ENCODE results near the gene FPGS. TPM values are rescaled to one million over a fixed set of nuclear protein-coding genes. Genes with fewer than 3 reads are reported as not detected.
"Not testable (repeated sequence)": the region's sequence is repeated elsewhere in the genome, so short reads cannot be mapped to it uniquely, and the experiment has no call there.

Gene FPGS
- total RNA-seq, 2 experiments from 2014 or later = 71.9 to 80.4 TPM

DNA sequence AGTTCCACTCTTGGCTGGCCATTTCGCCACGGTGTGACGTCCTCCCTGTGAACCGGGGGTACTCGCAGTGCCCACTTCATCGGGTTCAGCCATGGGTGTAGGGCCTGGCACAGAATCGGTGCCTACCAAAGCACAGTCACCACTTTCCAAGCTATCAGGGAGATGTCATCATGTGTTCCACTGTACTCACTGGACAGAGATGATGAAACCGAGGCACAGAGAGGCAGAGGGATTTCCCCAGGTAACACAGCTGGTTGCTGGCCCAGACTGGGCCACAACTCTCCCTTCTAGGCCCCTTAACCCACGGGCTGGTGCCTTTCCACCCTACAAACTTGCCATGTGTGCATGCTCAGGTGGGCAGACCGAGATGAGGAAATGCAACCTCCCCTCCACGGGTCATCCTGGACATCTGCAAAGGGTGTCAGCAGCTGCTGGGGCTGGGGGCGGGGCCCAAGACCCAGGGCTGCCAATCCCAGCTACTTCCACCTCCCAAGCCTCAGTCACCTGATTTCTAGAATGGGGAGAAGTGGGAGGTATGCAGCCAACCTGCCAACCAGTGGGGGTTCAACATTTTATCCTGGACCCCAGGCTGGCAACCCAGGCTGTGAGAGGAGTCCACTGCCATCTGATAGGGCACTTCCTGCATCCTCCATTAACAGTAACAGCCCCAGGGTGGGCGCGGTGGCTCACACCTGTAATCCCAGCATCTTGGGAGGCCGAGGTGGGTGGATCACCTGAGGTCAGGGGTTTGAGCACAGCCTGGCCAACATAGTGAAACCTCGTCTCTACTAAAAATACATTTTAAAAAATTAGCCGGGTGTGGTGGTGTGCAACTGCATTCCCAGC, 23.3 kb upstream of the FPGS start:
- intact Hi-C loops (cut with DNase I, micrococcal nuclease) = loop anchor here (1.0 to 10.0 kb wide), 4 partner anchors 44 to 555 kb away; partner anchors contain the start of genes LRSAM1 (in 1 of the 2), RPL12 (in 1 of the 2) and TOR2A (in 1 of the 2)
- DNase-seq (peak; percentile 85), ATAC-seq (peak; percentile 70)
- H3K4me3 Mint-ChIP-seq = peak overlapping the region; percentile 92
- peak overlapping the region; percentile 99 for H3K27ac Mint-ChIP-seq
- peaks cover 18% of the 10 kb centered on the region for H3K36me3 Mint-ChIP-seq (ENCODE audit: low read depth)
- POLR2A ChIA-PET = interaction anchor here (0.6 to 1.1 kb wide), 4 partner anchors 13 to 103 kb away, joined by 4 to 6 read pairs (median 5); partner anchors contain the start of gene TOR2A
- H3K27me3 Mint-ChIP-seq = no peaks in the 10 kb centered on the region
- peaks cover 60% of the 10 kb centered on the region for H3K4me1 Mint-ChIP-seq
- CTCF ChIA-PET = interaction anchor here (0.8 to 2.6 kb wide), 6 partner anchors 12 to 142 kb away, joined by 3 to 13 read pairs (median 5); partner anchors contain the start of genes ST6GALNAC4 and TOR2A
- H3K9me3 Mint-ChIP-seq (ENCODE audit: low read depth) = no peaks in the 10 kb centered on the region

DNA sequence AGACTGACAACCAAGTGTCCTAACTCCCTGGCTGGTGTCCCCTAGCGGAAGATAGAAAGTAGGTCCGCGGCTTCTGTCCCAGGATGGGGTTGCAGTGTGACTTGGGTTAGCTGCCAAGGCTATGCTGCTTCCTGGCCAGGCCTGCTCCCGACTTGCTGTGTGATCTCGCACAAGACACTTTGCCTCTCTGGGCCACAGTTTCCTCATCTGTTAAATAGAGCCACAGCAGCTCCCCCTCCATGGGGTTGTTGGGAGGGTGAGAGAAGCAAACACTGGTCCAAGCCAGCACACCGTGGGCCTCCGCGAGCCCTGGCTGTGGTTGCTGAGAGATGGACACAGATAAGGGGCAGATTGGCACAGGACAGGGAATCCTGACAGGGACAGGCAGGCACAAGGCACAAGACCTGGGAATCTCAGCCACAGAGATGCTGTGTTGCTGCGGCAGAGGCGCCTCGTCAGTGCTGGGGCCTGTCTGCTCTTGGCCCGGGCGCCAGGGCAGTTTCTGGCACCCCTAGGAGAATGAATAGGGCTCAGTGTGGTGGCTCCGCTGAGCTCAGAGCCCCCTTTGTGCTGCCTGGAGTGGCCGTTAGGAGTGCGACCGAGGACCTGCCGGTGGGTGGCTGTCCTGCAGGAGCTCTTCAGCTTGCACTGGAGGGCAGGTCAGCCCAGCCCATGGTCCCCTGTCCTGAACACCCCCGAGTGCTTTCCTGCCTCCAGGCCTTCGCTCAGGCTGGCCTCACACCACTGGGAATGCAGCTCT, 22.4 kb upstream of the FPGS start:
- Mint-ChIP-seq H3K27me3 (no peaks in the 10 kb centered on the region), H3K36me3 (ENCODE audit: low read depth) (peaks cover 15% of the 10 kb centered on the region), H3K4me1 (peaks cover 65% of the 10 kb centered on the region), H3K9me3 (ENCODE audit: low read depth) (no peaks in the 10 kb centered on the region), H3K4me3 (no peak overlapping the region), H3K27ac (peak overlapping the region; percentile 99)
- intact Hi-C loops (cut with DNase I, micrococcal nuclease) = loop anchor here in 1 of 2 experiments (10.0 kb wide), 1 partner anchor 284 kb away; the partner anchor contains the start of genes NAIF1 and SLC25A25
- ChIA-PET POLR2A (interaction anchor here (0.5 kb wide), 1 partner anchor 178 kb away, joined by 4 read pairs; no protein-coding TSS in a partner anchor), CTCF (interaction anchor here (0.7 to 2.6 kb wide), 4 partner anchors 9 to 46 kb away, joined by 3 to 13 read pairs (median 4); partner anchors contain the start of gene TOR2A)
- DNase-seq (no peak), ATAC-seq (no peak)

DNA sequence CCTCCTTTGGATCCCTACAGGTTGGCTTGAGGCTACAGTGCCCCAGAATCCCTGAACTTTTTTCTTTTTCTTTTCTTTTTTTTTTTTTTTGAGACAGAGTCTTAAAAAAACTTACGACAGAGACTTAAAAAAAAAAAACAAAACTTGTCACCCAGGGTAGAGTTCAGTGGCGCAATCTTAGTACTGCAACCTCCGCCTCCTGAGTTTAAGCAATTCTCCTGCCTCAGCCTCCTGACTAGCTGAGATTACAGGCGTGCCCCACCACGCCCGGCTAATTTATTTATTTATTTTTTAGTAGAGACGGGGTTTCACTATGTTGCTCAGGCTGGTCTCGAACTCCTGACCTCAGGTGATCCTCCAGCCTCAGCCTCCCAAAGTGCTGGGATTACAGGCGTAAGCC, 21.8 kb upstream of the FPGS start:
- H3K27me3 Mint-ChIP-seq; H3K9me3 Mint-ChIP-seq (ENCODE audit: low read depth); POLR2A ChIA-PET; ATAC-seq; H3K27ac Mint-ChIP-seq; DNase-seq; H3K4me3 Mint-ChIP-seq: not testable (repeated sequence)
- CTCF ChIA-PET = interaction anchor here (1.1 to 2.6 kb wide), 2 partner anchors 11 to 46 kb away, joined by 4 to 13 read pairs; partner anchors contain the start of gene TOR2A
- intact Hi-C loops (cut with DNase I, micrococcal nuclease) = loop anchor here in 1 of 2 experiments (10.0 kb wide), 1 partner anchor 284 kb away; the partner anchor contains the start of genes NAIF1 and SLC25A25
- Mint-ChIP-seq H3K36me3 (ENCODE audit: low read depth) (peaks cover 15% of the 10 kb centered on the region), H3K4me1 (peaks cover 65% of the 10 kb centered on the region)

DNA sequence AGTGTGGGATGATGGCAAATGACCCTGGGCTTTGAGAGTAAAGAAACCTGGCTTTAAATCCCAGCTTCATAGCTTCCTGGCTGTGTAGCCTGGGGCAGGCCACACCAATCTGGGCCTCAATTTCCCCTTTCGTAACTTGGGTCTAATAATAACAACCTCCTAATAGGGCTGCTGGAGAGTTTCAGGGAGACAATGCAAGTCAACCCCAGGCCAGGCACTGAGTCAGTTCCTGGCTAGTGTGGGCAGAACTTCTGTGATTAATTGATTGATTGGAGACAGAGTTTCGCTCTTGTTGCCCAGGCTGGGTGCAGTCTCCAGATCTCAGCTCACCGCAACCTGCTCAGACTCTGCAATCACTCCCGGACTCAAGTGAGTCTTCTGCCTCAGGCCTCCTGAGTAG, 20.9 kb upstream of the FPGS start:
- Mint-ChIP-seq H3K4me3 (peak overlapping the region; percentile 21), H3K9me3 (ENCODE audit: low read depth) (no peaks in the 10 kb centered on the region), H3K27me3 (no peaks in the 10 kb centered on the region), H3K36me3 (ENCODE audit: low read depth) (peaks cover 13% of the 10 kb centered on the region), H3K4me1 (peaks cover 60% of the 10 kb centered on the region), H3K27ac (peak overlapping the region; percentile 72)
- intact Hi-C loops (cut with DNase I, micrococcal nuclease) = loop anchor here in 1 of 2 experiments (10.0 kb wide), 1 partner anchor 283 kb away; the partner anchor contains the start of genes NAIF1 and SLC25A25
- ChIA-PET CTCF (interaction anchor here (0.7 kb wide), 1 partner anchor 11 kb away, joined by 3 read pairs; no protein-coding TSS in a partner anchor), POLR2A (no interaction called here)
- no peak for DNase-seq
- no peak for ATAC-seq

DNA sequence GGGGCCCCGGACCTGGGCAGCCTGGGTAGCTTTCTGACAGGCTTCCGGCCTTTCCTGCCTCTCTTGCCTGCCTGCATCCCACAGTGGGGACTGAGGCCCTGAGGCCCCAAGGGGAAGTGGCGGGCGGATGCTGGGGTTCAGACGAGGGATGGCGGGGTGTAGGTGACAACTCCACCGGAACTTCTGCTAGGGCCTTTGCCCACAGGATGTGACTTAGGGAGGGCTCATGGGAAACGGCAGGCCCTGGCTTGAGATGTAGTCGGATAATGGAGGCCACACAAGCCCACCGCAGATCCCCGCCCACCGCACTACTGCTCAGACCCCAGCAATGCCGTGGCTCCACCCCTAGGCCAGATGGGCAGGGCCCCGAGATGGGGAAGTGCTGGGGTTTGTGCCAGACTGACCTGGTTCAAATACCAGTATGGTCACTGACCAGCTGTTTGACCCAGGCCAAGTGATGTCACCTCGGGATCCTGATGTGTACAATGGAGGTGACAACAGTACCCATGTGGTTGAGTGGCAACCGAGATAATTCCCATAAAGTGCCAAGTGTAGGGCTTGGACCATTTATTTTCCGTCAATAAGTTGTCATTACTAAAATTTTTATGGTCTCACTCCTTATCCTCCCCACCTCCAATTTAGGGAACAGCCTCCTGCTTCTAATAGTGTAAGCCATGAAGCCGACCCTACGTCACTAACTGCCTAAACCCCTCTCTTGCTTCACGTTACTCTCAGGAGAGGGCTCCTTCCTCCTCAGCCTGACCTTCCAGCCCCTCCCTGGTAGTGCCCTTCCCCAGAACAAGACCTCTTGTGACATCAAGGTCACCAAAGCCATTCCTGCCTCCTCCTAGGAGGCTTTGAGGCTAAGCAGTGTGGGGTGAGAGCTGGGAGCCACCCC, 19.3 kb upstream of the FPGS start:
- ATAC-seq (peak; percentile 24), DNase-seq (peak; percentile 84)
- Mint-ChIP-seq H3K27ac (peak overlapping the region; percentile 97), H3K36me3 (ENCODE audit: low read depth) (peaks cover 19% of the 10 kb centered on the region), H3K4me1 (peaks cover 70% of the 10 kb centered on the region), H3K9me3 (ENCODE audit: low read depth) (no peaks in the 10 kb centered on the region), H3K4me3 (peak overlapping the region; percentile 63), H3K27me3 (no peaks in the 10 kb centered on the region)
- ChIA-PET CTCF (interaction anchor here (0.6 to 3.3 kb wide), 9 partner anchors 8 to 250 kb away, joined by 3 to 17 read pairs (median 3); partner anchors contain the start of gene TOR2A), POLR2A (interaction anchor here (0.6 to 0.8 kb wide), 4 partner anchors 25 to 148 kb away, joined by 3 to 6 read pairs (median 3); partner anchors contain the start of genes ENG and TOR2A)
- intact Hi-C loops (cut with DNase I, micrococcal nuclease) = loop anchor here in 1 of 2 experiments (1.0 to 10.0 kb wide), 2 partner anchors 12 to 281 kb away; partner anchors contain the start of genes NAIF1 and SLC25A25

DNA sequence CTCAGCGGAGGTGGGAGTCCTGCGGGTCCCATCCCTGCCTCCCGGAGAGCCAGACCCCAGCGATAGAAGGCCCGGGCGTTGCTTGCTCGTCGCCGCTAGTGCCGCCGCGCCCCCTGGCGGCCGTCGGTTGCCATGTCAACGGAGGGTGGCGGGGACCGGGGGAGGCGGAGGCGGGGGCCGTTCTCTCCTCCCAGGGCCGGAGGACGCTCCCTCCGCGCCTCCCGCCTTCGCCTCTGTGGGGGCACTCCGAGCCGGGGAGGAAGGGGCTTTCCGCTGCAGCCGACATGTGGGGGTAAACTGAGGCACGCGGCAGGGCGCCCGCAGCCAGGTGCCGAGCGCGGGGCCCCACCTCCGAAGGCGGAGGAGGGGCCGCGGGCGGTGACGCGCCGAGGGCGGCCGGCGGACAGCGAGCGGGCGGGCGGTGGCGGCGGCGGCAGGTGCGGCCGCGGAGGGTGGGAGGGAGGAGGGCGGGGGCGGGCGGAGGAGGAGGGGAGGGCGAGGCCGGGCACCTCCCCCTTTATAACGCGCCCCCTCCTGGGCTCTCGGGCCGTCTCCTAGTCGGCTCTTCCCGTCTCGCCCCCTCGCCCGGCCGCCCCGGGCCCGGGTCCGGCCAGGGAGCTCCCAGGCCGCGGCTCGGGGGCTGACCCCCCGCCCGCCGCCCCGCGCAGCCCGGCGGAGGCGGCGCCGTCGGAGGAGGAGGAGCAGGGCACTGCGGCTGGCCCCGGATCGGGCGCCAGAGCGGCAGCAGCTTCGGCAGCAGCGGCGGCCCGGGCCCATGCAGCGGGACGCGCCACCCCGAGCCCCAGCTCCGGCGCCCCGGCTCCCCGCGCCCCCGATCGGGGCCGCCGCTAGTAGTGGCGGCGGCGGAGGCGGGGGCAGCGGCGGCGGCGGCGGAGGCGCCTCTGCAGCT, 17.4 kb upstream of the FPGS start:
- DNase-seq (peak; percentile 93), ATAC-seq (peak; percentile 34)
- intact Hi-C loops (cut with DNase I, micrococcal nuclease) = loop anchor here (1.0 to 10.0 kb wide), 13 partner anchors 14 to 902 kb away; partner anchors contain the start of genes NAIF1 (in 2 of the 2), ST6GALNAC4 (in 2 of the 2), TOR2A (in 2 of the 2) and EEIG1 (in 1 of the 2)
- no peaks in the 10 kb centered on the region for H3K9me3 Mint-ChIP-seq (ENCODE audit: low read depth)
- H3K27ac Mint-ChIP-seq = peak overlapping the region; percentile 97
- peaks cover 74% of the 10 kb centered on the region for H3K4me1 Mint-ChIP-seq
- no peaks in the 10 kb centered on the region for H3K27me3 Mint-ChIP-seq
- ChIA-PET POLR2A (interaction anchor here (0.8 to 1.9 kb wide), 4 partner anchors 9 to 133 kb away, joined by 3 to 15 read pairs (median 6); partner anchors contain the start of gene TOR2A), CTCF (interaction anchor here (0.6 to 3.3 kb wide), 19 partner anchors 9 to 366 kb away, joined by 3 to 17 read pairs (median 3); partner anchors contain the start of genes FPGS, TOR2A and TTC16)
- peaks cover 34% of the 10 kb centered on the region for H3K36me3 Mint-ChIP-seq (ENCODE audit: low read depth)
- peak overlapping the region; percentile 97 for H3K4me3 Mint-ChIP-seq

DNA sequence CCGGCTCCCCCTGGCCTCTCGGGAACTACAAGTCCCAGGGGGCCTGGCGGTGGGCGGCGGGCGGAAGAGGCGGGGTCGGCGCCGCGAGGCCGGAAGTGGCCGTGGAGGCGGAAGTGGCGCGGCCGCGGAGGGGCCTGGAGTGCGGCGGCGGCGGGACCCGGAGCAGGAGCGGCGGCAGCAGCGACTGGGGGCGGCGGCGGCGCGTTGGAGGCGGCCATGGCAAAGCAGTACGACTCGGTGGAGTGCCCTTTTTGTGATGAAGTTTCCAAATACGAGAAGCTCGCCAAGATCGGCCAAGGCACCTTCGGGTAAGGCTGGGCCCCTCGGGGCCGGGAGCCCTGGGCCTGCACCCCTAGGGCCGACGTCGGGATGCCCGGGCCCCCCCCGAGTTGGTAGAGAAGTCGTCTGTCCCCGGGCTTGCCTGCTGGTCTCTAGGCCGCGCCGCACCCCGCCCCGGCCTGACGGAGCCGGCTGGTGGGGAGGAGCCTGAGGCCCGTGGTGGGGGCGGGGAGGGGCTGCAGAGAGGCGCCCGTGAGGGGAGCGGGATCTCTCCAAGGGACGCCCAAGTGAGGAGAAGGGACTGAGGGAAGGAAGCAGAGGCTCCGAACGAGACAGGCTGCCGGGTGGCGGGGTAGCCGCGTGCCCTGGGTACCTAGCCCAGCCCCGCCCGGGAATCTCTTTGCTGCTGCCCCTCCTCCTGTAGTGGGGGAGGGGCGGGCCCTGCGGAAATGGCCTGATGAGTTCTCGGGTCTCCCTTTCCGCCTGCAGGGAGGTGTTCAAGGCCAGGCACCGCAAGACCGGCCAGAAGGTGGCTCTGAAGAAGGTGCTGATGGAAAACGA, 16.5 kb upstream of the FPGS start, which contains the start of gene CDK9:
Gene CDK9 (plus strand): TSS at position 102 of the 840 bp plus-strand sequence. CDS start 115 bp downstream, at position 217.
- intact Hi-C loops (cut with DNase I, micrococcal nuclease) = loop anchor here (1.0 to 10.0 kb wide), 19 partner anchors 15 to 901 kb away; partner anchors contain the start of genes FPGS (in 2 of the 2), NAIF1 (in 2 of the 2), ST6GALNAC4 (in 2 of the 2) and TOR2A (in 2 of the 2)
- DNase-seq = peak; percentile 97
- peak within 1 kb of the TSS; percentile 97 for H3K4me3 Mint-ChIP-seq
- H3K9me3 Mint-ChIP-seq (ENCODE audit: low read depth) = no peaks in the 10 kb centered on the region
- POLR2A ChIA-PET = interaction anchor here (0.8 to 1.9 kb wide), 4 partner anchors 10 to 132 kb away, joined by 3 to 15 read pairs (median 6); partner anchors contain the start of gene TOR2A
- peak; percentile 69 for ATAC-seq
- H3K27me3 Mint-ChIP-seq = no peaks in the 10 kb centered on the region
- CTCF ChIA-PET = interaction anchor here (0.6 to 3.3 kb wide), 15 partner anchors 10 to 135 kb away, joined by 3 to 17 read pairs (median 3); partner anchors contain the start of genes FPGS, TOR2A and TTC16
- peak within 1 kb of the TSS; percentile 97 for H3K27ac Mint-ChIP-seq
- H3K4me1 Mint-ChIP-seq = peaks cover 71% of the 10 kb centered on the region
- H3K36me3 Mint-ChIP-seq (ENCODE audit: low read depth) = peaks cover 39% of the 10 kb centered on the region

DNA sequence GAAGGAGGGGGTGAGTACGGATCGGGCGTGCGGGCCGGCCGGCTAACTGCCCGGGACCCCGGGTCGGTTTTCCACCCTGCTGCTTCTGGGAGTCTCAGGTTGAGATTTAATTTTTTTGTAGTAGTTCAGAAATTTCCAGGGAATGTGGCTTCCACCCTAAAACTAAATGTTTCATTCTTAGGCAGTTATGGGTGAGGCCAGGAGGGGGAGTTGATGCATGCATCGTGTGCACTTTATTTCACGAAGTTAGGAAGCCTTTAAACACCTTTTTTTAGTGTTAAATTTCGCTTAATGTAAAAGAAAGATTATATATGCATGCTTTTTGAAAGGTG, 15.9 kb upstream of the FPGS start:
- Mint-ChIP-seq H3K4me3 (peak overlapping the region; percentile 97), H3K4me1 (peaks cover 65% of the 10 kb centered on the region), H3K36me3 (ENCODE audit: low read depth) (peaks cover 40% of the 10 kb centered on the region), H3K9me3 (ENCODE audit: low read depth) (no peaks in the 10 kb centered on the region), H3K27ac (peak overlapping the region; percentile 83), H3K27me3 (no peaks in the 10 kb centered on the region)
- intact Hi-C loops (cut with DNase I, micrococcal nuclease) = loop anchor here (1.0 to 10.0 kb wide), 13 partner anchors 16 to 901 kb away; partner anchors contain the start of genes FPGS (in 2 of the 2), EEIG1 (in 1 of the 2), NAIF1 (in 1 of the 2) and SET (in 1 of the 2)
- POLR2A ChIA-PET = no interaction called here
- CTCF ChIA-PET = interaction anchor here (0.9 to 1.4 kb wide), 6 partner anchors 14 to 249 kb away, joined by 3 to 9 read pairs (median 4); partner anchors contain the start of gene TOR2A
- no peak for DNase-seq
- ATAC-seq = no peak
